Lower lobe of right lung (tissue), 2 donors: ENCODE measurements around the gene HERPUD1. TPM values are rescaled to one million over a fixed set of nuclear protein-coding genes. Genes with fewer than 3 reads are reported as not detected.

Experiments used
- ATAC-seq, 2 donors: fragments of 200-7000 bp; cut with Tn5 transposase; one replicate each; pipeline ENCODE4 v1.9.1; 2020 to 2022; ENCODE audit warnings: mild to moderate bottlenecking in 2 of 2, moderate library complexity in 2 of 2
- DNase-seq: peaks from one replicate; pipeline ENCODE4 v3.0.0-alpha.2; 2020
- H3K27ac ChIP-seq: fragments of 200-600 bp; one replicate; pipeline ENCODE4 v1.8.0; 2022
- H3K27me3 ChIP-seq: fragments of 200-600 bp; one replicate; pipeline ENCODE4 v1.8.0; 2022; ENCODE audit warnings: low read depth
- H3K36me3 ChIP-seq: fragments of 200-600 bp; one replicate; pipeline ENCODE4 v1.8.0; 2022; ENCODE audit warnings: mild to moderate bottlenecking
- H3K4me1 ChIP-seq: fragments of 200-600 bp; one replicate; pipeline ENCODE4 v1.8.0; 2022
- H3K4me3 ChIP-seq: fragments of 200-600 bp; one replicate; pipeline ENCODE4 v1.8.0; 2022; ENCODE audit warnings: mild to moderate bottlenecking
- H3K9me3 ChIP-seq: fragments of 200-600 bp; one replicate; pipeline ENCODE4 v1.8.0; 2022
- intact Hi-C: fragments of 100-400 bp; cut with DNase I; formaldehyde crosslinking; loops from one replicate; pipeline ENCODE4 v1.11.0; 2022
- total RNA-seq: library from RNA; stranded (reverse); fragmentation: NEBNext Ultra II Directional; extraction: Animal tissue kit (Norgen Biotek cat#: 25700); gene quantifications from one replicate; pipeline ENCODE4 v1.2.1, GENCODE V29; 2021
- TF ChIP-seq, protein P1 (sequence below): fragments of 200-600 bp; IDR thresholded peaks from one replicate; pipeline ENCODE4 v1.8.0; 2022; ENCODE audit warnings: antibody characterized with exemption, mild to moderate bottlenecking
- donor health status: DM: no; HTN: yes; CAD: no; lungs with severe emphysema.

The HERPUD1 gene
- total RNA-seq, 1 donor from 2014 or later, result 174 TPM

DNA sequence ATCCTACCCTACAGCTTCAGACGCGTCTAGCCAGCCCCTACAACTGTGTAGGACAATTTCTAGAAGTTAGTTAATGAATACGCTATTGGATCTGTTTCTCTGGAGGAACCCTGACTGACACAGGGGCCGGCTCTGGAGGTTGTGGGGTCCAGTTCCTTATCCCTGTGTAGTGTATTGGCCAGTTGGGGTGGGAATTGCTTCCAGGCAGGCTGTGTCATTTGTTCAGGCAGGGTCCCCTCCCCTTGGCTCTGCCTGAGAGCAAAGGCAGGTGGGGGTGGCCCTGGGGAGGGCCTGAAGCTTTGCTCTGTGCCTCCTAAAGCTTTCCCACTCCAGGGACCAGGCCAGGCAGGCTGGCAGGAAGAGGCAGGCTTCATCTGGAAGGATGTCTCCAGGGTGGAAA lies 18.1 kb downstream of the HERPUD1 start:
- intact Hi-C loops, result no loop called here
- H3K4me1 ChIP-seq, result peaks cover 29% of the 10 kb centered on the region
- no peak overlapping the region for H3K27ac ChIP-seq
- H3K4me3 ChIP-seq, result no peak overlapping the region
- ATAC-seq (no peak), DNase-seq (no peak)
- H3K36me3 ChIP-seq, result peaks cover 21% of the 10 kb centered on the region
- H3K27me3 ChIP-seq, result no peaks in the 10 kb centered on the region
- no peaks in the 10 kb centered on the region for H3K9me3 ChIP-seq
- TF ChIP-seq, protein P1, sequence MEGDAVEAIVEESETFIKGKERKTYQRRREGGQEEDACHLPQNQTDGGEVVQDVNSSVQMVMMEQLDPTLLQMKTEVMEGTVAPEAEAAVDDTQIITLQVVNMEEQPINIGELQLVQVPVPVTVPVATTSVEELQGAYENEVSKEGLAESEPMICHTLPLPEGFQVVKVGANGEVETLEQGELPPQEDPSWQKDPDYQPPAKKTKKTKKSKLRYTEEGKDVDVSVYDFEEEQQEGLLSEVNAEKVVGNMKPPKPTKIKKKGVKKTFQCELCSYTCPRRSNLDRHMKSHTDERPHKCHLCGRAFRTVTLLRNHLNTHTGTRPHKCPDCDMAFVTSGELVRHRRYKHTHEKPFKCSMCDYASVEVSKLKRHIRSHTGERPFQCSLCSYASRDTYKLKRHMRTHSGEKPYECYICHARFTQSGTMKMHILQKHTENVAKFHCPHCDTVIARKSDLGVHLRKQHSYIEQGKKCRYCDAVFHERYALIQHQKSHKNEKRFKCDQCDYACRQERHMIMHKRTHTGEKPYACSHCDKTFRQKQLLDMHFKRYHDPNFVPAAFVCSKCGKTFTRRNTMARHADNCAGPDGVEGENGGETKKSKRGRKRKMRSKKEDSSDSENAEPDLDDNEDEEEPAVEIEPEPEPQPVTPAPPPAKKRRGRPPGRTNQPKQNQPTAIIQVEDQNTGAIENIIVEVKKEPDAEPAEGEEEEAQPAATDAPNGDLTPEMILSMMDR, result no peak

GRCh38 chr16:56950455-56950854 lies 18.5 kb downstream of the HERPUD1 start:
- Histone ChIP-seq H3K27ac (no peak overlapping the region), H3K4me3 (no peak overlapping the region), H3K9me3 (no peaks in the 10 kb centered on the region), H3K27me3 (no peaks in the 10 kb centered on the region), H3K4me1 (peaks cover 25% of the 10 kb centered on the region), H3K36me3 (peaks cover 17% of the 10 kb centered on the region)
- TF ChIP-seq, protein P1, result no peak
- ATAC-seq (no peak), DNase-seq (no peak)
- intact Hi-C loops, result no loop called here

DNA sequence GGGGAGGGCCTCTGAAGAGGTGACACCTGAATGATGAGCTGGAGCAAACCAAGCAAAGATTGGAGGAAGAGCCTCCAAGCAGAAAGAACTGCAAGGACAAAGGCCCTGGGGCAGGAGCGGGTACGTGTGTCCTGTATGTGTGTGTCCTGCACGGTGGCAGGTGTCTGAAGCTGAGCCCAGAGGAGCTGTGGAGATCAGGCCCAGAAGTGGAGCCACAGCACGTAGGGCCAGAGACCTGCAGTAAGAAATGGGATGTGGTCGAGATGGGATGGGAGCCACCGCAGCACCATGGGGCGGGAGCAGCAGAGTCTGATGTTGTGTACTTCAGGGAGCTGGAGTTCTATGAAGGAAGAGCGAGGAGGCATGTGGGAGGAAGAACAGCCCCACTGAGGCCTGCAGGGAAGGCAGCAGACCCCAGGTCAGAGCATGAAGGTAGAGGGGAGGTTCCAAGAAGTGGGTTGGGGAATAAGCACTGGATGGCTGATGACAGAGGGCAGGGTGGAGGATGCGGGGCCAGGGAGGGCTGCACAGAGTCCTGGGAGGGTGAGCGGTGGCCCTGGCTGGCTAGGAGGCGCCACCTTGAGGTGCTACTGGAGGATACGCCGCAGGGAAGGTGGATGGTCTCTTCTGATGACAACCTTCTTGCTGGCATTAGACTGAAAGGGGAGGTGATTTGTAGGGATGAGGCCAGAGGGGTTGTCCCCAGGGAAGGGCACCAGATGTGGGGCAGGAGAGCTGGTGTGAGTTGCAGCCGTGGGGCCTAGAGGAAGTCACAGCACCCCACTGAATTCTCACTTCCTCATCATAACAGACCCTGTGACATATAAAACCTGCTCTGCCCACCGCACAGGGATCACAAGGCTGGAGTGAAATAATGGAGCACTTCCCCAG lies 19.2 kb downstream of the HERPUD1 start:
- TF ChIP-seq, protein P1, result peak; percentile 65
- intact Hi-C loops, result no loop called here
- peak; percentile 79 to 83 for ATAC-seq

DNA sequence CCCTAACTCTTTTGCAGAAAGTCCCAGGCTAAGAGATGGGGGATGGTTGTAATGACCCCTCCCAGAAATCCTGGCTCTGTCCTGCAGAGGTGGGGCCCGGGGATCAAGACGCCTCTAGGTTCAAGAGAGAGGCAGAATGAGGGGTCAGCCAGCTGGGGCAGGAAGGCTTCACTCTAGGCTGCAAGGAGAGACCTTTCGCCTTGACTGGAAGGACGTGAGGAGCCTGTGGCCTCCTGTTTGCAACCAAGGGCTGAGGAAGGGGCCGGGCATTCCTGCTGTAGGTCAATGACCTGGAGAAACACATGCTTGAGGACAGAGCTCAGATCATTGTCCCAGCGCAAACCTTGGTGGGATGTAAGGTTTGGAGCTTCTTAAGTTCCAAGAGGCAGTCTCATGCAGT lies 21.1 kb downstream of the HERPUD1 start:
- DNase-seq, result no peak
- Histone ChIP-seq H3K27ac (no peak overlapping the region), H3K36me3 (no peaks in the 10 kb centered on the region), H3K9me3 (no peaks in the 10 kb centered on the region), H3K4me3 (no peak overlapping the region), H3K27me3 (no peaks in the 10 kb centered on the region), H3K4me1 (peaks cover 12% of the 10 kb centered on the region)
- ATAC-seq, result no peak
- intact Hi-C loops, result no loop called here
- TF ChIP-seq, protein P1, result no peak

More for the DNA sequence above, 19.2 kb downstream of the HERPUD1 start:
- Histone ChIP-seq H3K27ac (no peak overlapping the region), H3K27me3 (no peaks in the 10 kb centered on the region), H3K4me1 (peaks cover 21% of the 10 kb centered on the region), H3K4me3 (no peak overlapping the region), H3K9me3 (no peaks in the 10 kb centered on the region), H3K36me3 (peaks cover 12% of the 10 kb centered on the region)
- DNase-seq, result peak; percentile 71

- TF ChIP-seq, protein P1, result no peak
- H3K4me1 ChIP-seq, result peaks cover 20% of the 10 kb centered on the region
Measured at GRCh38 chr16:56956076-56956475, 24.1 kb downstream of the HERPUD1 start.

More at GRCh38 chr16:56956076-56956475, 24.1 kb downstream of the HERPUD1 start:
- DNase-seq, result no peak
- Histone ChIP-seq H3K27me3 (no peaks in the 10 kb centered on the region), H3K36me3 (no peaks in the 10 kb centered on the region), H3K27ac (no peak overlapping the region), H3K9me3 (no peaks in the 10 kb centered on the region), H3K4me3 (no peak overlapping the region)
- no peak for ATAC-seq
- intact Hi-C loops, result no loop called here
